ENCODE measurements around the gene OSTF1.

DNA sequence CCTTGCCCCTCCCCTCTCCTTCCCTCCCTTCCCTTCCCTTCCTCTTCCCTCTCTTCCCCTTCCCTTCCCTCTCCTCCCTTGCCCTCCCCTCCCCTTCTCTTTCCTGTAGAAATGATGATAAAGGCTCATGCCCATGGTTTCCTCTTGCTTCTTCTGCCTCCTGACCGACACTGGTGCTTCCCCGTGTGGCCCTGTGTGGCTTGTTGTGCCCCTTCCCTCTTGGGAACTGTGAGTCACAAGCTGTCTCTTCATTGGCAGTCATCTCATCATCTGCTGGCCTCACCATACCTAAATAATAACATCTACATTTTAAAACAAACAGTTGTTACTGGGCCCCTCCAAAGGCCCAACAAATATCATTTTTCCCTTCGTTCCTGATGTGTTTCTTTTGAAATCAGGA lies 48.5 kb upstream of the OSTF1 start:
- TF ChIP-seq, protein P1, sequence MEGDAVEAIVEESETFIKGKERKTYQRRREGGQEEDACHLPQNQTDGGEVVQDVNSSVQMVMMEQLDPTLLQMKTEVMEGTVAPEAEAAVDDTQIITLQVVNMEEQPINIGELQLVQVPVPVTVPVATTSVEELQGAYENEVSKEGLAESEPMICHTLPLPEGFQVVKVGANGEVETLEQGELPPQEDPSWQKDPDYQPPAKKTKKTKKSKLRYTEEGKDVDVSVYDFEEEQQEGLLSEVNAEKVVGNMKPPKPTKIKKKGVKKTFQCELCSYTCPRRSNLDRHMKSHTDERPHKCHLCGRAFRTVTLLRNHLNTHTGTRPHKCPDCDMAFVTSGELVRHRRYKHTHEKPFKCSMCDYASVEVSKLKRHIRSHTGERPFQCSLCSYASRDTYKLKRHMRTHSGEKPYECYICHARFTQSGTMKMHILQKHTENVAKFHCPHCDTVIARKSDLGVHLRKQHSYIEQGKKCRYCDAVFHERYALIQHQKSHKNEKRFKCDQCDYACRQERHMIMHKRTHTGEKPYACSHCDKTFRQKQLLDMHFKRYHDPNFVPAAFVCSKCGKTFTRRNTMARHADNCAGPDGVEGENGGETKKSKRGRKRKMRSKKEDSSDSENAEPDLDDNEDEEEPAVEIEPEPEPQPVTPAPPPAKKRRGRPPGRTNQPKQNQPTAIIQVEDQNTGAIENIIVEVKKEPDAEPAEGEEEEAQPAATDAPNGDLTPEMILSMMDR (IDR thresholded peaks at IDR 0.05), result no peak
- no peak for TF ChIP-seq POLR2A (IDR thresholded peaks at IDR 0.05)

Measured in uterus (tissue), 2 donors.